Stimulated activated CD4-positive, alpha-beta T cell treated with anti-CD3 and anti-CD28 coated beads, Interleukin-1b, Interleukin-23, amount 100 ng/mL, for 24 hours (primary cell): ENCODE data around the gene ADAMTSL3.

ENCODE experiments used
- DNase-seq, 4 experiments: peaks; one replicate each; pipeline ENCODE4 v3.0.0-alpha.2; 2020; ENCODE audit warnings: low read depth in 4 of 4, low spot score in 1 of 4

Gene ADAMTSL3

DNA sequence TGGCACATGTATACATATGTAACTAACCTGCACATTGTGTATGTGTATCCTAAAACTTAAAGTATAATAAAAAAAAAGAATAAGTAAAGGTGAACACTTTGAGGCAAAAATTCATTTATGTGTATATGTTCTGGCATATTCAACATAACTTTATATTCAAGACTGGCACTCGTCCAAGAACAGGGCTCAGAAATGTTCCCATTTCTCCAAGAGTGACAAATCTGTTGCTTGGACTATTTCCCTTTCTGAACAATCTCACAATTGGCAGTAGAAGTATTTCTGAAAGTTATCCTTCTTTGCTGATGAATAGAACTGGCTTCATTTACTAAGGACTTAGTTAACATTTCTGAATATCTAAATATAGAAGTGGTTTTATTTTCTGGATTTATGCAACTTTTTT lies 212.8 kb downstream of the ADAMTSL3 start:
- DNase-seq = no peak

GRCh38 chr15:83869341-83869740 lies 215.4 kb downstream of the ADAMTSL3 start:
- no peak for DNase-seq

- no peak for DNase-seq
These were observed 218.1 kb downstream of the ADAMTSL3 start for GRCh38 chr15:83871808-83872559.

DNA sequence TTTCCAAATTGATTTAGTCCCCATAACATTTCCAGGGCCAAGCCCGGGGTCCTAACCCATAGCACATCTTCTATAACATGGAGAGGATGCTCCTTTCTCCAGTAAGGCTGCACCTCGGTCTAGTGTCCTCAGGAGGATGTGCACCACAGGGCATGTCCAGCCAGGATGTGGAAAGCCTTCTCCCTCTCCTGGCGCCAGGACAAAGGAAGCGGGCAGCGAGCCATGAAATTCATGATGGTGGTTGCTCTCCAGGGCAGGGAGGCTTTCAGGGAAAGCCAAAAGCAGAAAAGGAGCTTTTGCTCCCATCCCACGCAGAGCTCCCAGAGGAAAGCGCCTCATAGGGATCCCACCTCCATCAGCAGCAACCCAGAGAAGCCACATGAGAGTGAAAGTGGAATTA lies 220.0 kb downstream of the ADAMTSL3 start:
- no peak for DNase-seq

- no peak for DNase-seq
These were observed 226.6 kb downstream of the ADAMTSL3 start for GRCh38 chr15:83880529-83880928.

DNA sequence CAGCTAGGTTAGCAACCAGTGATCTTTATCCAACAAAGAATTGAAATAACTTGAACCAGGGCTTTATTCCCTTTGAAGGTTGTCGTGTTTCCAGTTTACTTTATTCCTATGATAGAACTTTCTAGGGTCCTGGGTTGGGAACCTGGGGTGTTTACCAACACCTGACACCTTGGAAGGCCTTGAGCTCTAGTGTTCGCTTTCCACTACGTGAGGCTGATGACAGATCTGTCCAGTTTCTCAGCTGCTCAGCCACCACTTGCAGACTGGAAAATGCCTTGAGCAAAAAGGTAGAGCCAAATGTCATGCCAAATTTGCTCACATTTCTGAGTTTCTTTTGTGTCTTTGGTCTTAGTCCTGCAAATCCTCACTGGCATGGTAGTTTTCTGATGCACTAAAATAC lies 227.2 kb downstream of the ADAMTSL3 start:
- no peak for DNase-seq

GRCh38 chr15:83886321-83886720 lies 232.4 kb downstream of the ADAMTSL3 start:
- DNase-seq = no peak

GRCh38 chr15:83887404-83887803 lies 233.5 kb downstream of the ADAMTSL3 start:
- DNase-seq = no peak

DNA sequence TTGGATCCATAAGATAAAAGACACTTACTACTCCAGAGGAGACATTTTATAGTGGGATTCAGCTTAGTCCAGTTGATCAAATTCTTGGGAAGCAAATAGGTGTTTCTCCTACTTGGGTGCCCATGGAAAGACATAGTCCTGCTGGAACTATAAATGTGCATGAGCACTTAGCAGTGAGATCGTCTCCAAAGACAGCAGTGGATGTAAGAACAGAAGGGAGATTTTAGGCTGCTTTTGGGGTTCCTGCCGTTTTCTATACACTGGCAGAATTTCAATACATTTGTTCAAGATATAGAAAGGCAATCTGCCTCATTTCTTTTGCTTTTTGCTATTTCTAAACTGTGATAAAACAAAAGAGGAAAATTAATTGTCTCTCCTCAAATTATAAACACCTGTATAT lies 234.0 kb downstream of the ADAMTSL3 start:
- DNase-seq = no peak

GRCh38 chr15:83889995-83890394 lies 236.1 kb downstream of the ADAMTSL3 start:
- no peak for DNase-seq

DNA sequence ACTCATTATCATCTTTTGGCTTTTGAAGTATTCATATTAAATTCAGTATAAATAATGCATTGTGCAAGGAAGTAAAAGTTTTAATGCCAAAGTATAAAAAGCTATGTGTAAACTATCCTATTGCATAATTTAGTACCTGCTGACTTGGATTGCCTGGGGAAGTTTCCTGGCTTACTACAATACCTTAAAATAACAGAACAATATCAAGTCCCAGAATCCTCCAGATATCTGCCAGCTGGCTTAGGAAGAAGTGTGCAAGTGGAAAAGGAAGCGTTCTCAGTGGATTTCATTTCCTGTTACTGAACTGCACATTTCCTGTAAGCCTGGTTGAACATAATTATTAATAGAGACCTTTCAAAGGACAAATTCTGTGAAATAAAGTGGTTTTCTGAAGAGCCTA lies 236.7 kb downstream of the ADAMTSL3 start:
- DNase-seq = no peak

GRCh38 chr15:83892498-83892897 lies 238.6 kb downstream of the ADAMTSL3 start:
- DNase-seq = no peak

DNA sequence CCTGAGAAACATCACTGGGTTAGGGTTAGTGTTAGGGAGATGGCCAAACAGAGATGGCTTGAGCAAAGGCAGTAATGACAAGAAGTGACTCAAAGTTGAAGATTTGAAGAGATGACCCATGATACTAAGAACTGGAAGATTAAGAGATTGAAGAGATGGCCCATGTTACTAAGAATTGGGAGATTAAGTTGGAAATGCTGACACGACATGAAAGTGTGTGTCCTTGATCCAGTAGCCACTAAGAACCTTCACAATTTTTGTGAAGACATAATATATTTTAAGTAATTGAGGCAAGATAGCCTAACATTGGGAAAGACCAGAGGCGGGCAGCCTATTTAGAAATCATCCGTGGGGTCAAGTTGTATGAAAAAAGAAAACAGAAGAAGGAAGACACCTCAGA lies 239.4 kb downstream of the ADAMTSL3 start:
- no peak for DNase-seq

DNA sequence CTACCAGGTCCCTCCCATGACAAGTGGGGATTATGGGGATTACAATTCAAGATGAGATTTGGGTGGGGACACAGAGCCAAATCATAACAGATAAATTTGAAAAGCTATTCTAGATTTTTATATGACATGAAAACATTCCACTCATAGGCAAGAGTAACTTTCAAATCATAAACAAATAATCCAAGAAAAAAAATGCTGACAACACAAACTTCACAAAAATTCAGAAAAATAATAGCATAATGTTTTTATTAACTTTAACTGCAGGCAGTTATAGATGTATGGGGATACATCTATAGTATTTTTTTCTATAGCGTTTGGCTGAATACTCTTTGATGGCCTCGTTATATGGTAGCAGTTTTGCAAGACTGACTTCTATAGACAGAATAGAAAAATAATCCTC lies 243.1 kb downstream of the ADAMTSL3 start:
- no peak for DNase-seq

GRCh38 chr15:83898361-83898760 lies 244.4 kb downstream of the ADAMTSL3 start:
- no peak for DNase-seq

- DNase-seq = no peak
These were observed 245.7 kb downstream of the ADAMTSL3 start for GRCh38 chr15:83899670-83900069.

DNA sequence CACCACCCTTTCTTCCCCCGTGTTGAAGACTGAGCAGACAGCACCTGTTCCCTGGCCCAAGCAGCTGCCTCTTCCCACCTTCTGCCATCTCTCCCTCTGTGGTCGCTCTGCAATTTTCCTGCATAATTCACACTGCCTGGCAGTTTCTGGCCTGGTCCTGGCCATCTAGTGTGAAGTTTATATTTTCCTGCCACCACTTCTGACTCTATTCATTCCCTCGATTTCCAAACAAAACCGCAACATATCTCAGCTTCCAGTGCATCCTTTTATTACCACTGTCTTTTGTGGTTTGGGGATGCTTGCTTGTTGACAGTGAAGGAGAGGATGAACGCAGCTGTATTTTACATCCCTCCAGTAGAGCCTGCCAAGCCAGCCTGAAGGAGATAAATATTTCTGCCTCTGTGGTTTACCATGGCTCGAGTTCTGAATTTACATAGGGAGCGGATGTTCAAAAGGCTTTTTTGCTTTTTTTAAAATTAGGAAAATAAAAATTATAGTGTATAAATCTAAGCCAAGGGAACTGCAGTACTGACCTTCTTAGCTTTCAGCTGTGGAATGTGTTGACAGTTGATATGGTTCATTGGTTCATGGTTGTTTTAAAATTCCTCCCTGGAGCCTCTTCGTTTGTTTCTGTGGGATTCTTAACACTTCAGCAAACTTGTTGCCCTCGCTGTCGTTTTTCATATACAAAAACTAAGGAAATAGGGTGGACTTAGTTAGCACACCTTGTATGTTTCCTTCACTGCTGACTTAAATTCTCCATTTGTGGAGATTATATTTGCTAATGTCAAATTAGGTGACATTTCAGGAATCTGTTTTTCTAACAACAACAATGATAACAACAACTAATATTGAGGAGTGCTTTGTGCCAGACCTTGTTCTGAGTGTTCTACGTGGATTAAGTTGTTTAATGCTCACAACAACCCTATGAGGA lies 250.5 kb downstream of the ADAMTSL3 start:
- DNase-seq = no peak

DNA sequence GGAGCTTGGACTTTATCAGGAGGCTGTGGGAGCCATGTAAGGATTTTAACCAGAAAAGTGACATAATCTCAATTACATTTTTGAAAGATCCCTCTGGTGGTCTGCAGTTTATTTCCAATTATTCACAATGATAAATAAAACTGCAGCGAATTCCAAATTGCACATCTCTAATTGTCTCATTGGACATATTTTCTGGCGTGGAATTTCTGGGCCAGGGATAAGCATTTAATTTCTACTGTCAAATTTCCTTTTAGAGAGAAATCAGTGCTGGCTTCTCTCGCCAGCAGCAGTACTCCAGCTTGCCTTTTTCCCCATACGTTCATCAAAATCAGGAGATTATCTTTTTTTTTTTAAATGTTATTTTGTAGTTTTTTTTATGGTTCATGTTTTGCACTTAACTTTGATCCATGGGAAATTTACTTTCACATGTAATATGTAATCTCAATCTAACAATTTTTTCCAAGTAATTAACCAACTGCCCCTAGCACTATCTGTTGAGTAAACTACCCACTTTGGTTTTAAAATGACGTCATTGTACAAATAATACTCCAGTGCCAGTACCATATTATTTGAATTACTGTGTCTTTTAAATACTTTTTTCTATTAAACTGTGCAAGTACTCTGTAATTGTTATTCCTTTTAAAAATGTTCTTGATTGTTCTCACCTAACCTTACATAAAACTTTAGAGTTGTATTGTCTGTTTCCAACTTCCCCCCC lies 251.8 kb downstream of the ADAMTSL3 start:
- DNase-seq = no peak

DNA sequence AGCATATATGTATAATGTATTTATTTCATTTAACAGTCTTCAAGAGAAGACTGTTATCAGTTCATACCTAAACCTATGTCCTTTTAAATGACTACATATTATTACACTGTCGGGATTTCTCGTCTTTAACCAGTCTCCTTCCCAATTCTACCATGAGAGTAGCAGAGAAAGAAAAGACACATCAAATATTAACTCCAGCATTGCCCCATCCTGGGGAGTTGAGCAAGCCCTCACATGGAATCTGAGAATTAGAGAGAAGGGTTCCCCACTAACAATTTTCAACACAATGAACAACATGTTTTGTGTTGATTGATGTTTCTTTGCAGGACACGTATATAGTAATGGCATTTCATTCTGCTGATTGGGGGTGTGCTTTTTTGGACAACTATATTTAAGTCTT lies 257.4 kb downstream of the ADAMTSL3 start:
- no peak for DNase-seq

DNA sequence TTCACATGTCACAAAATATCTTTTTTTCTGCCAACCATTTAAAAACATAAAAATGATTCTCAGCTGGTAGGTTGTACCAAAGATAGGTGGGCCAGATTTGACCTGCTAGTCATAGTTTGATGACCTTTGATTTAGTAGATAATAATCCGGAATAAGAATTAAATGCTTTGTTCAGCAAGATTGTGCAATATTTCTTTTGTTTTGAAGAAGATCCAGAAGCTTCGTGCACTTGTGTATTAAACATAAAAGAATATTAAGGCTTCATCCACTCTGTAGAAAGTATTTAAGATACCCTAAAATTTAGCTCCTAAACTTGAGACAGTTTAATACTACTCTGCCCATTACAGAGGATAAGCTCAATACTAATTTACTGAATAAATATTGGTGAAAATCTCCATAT lies 258.4 kb downstream of the ADAMTSL3 start:
- no peak for DNase-seq

DNA sequence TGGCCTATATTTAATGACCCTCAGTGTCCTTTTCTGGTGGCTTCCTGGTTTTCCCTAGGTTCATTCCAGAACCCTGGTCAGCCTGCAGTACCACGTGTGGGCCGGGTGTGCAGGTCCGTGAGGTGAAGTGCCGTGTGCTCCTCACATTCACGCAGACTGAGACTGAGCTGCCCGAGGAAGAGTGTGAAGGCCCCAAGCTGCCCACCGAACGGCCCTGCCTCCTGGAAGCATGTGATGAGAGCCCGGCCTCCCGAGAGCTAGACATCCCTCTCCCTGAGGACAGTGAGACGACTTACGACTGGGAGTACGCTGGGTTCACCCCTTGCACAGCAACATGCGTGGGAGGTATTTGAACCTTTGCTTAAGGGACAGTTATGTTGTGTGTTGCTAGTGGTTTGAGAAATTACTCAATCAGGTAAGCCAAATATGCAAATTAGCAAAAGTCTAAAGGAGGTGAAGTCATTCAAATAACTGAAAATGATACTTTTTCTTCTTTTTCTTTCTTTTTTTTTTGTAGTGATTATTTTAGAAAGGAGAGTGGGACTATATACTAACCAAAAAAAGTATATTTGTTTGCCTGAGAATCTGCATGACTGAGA lies 259.2 kb downstream of the ADAMTSL3 start:
- no peak for DNase-seq
